GM10847 (cell line): Measurements from ENCODE around the gene CMTM1.

ENCODE experiments used
- POLR2A ChIP-seq: IDR thresholded peaks from 2 replicates; pipeline ENCODE4 v1.6.1; 2011; ENCODE audit not compliant: insufficient read length; ENCODE audit errors: extremely low read depth

The CMTM1 gene

DNA sequence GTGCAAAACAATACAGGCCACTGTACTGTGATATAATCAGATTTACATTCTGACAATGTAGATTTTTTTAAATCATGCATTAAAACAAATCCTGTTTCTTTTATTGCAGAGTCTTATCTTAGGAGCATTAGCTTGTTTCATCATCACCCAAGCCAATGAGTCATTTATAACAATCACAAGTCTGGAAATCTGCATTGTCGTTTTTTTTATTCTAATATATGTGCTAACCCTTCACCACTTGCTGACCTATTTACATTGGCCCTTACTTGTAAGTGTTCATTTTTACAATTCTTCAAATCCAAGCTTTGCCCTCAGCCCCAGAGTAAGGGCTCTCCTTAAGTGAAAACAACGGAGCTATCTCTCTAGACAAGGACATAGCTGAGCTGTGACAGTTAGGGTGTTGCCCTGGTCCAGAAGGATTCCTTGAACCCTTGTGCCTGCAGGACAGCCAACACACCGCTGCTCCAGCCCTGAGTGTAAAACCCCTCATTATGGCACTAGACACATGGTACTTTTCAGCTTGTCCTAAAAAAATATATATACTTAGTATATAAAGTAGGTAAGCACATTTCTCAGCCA lies 3.7 kb downstream of the CMTM1 start:
- TF ChIP-seq POLR2A = no peak

- no peak for TF ChIP-seq POLR2A
Observed at GRCh38 chr16:66572356-66572755, 6.1 kb downstream of the CMTM1 start.

GRCh38 chr16:66574081-66574480 lies 7.8 kb downstream of the CMTM1 start:
- TF ChIP-seq POLR2A = no peak

DNA sequence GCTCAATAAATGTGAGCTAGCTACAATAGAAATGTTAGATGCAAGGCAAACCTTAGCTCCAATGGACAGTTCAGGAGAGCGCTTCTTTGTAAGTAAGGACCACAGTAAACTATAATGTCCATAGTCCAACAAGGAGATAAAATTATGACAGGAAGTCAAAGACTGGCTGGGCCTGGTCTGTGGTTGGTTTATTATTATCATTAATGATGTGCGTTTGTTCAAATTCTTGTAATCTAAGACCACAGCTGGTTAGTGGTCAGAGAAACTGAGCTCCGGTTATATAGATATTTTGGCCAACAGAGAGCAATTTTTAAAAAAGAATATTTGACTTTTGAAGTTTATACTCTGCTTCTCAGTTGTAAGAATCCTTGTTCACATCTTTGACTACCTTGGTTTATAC lies 8.3 kb downstream of the CMTM1 start:
- TF ChIP-seq POLR2A = no peak

DNA sequence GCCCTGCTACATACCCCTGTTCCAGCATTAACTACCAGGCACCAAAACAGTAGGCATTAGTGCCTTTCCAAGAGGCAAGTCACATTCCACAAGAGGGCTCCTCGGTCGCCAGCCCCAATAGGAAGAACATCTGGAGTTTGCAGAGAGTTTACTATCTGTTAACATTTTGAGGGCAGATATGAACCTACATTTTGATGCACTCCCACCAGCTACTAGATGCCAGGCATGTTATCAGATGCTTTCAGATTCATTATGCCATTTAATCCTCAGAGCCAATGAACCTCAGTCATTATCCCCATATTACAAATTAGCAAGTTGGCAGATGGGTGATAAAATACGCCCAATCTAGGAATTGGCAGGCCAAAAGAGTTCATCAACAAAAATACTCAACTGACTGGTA lies 8.8 kb downstream of the CMTM1 start:
- TF ChIP-seq POLR2A = no peak

GRCh38 chr16:66576296-66576695 lies 10.1 kb downstream of the CMTM1 start:
- TF ChIP-seq POLR2A = no peak

DNA sequence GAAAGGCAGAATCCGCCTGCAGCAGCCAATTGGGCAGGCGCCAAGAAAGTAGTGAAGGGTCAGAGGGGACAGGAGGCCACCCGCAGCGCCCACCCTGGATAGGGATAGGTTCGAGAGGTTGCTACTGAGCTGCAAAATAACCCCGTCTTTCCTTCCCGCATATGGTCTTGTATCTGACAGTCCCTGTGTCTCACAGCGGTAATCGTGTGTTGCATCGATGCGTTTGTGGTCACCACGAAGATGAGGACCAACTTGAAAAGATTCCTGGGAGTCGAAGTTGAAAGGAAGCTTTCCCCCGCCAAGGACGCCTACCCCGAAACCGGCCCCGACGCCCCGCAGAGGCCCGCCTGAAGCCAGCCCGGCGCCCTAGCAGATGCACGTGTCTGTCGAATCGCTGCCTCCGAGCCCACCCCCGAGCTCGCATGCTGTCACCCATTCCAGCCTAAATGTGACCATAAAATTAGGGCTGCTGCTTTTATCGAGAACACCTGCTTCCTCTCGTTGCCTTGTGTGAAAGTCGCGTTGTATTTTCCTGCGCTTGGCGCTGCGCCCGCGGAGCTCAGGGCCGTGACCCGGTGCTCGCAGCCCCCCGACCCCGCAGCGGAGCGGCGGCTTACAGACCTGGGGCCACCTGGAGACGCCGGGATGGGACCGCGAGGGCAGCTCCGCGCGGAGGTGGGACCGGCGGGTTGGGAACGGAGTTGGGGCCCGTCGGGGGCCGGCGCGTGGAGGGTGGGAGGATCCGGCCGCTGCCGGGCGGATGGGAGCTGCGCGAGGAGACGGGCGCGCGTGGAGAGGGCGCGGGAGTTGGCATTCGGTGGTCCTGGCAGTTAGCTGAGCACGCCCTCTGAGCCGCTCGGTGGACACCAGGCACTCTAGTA lies 12.7 kb downstream of the CMTM1 start, which contains the start of gene CMTM2:
TSS of gene CMTM2 (plus strand) at position 813 of the 881 bp plus-strand sequence. CDS start 145 bp downstream, outside the sequence.
- no peak for TF ChIP-seq POLR2A

DNA sequence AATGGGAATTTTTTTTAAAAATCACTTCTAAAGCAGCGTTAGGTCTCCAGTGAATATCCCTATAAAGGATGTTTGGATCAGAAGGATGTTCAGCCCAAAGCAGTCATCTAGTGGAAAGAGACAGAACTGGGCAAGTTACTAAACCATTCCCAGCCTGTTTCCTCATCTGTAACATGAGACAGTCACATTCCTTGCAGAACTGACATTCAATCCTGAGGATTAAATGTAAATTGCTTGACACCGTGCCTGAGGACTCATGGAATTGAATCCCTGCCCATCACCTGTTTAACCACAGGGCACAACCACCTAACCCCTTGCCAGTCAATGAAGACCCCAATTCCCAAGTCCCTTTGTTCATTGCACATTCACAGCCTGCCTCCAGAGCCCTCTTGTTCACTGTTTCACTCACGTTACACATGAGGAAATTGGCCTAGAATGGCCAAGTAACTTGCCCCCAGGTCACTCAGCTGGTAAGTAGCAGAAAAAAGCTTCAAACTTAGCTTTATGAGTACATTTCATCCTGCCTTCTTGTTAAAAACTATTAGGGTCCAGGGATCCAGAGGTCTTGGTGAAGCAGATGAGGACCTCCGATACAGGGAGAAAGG lies 14.5 kb downstream of the CMTM1 start:
- no peak for TF ChIP-seq POLR2A

DNA sequence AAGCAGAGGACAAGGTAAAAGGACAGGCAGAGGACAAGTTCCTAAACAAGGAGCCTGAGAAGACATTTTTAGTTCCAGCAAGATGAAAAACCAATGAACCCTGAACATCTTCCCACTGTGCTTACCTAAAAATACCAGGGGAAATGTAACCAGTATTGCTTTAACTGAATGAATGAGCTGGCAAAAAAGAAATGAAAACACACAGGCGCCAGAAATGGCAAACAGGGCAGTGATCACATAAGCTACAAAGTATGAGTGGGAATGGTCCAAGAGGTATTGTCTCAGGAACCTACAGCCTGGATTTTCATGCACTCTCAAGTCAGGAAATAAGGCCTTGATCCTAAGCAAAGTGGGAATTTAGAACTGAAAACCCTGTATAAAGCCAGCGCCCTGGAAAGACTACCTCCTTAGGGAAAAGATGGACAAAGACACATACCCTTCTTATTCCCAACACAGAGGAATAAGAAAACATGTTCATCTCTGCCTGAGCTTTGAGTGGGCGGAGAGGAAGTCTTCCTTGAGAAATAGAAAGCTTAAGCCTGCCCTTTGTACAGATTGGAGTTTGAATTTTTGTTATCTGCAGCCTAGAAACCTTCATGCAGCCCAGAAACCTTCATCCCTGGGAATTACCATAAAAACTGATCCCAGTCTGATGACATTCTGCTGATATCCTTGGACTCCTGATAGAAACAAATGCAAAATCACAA lies 15.2 kb downstream of the CMTM1 start:
- TF ChIP-seq POLR2A = no peak

- TF ChIP-seq POLR2A = no peak
Observed at GRCh38 chr16:66585481-66586239, 19.4 kb downstream of the CMTM1 start.

DNA sequence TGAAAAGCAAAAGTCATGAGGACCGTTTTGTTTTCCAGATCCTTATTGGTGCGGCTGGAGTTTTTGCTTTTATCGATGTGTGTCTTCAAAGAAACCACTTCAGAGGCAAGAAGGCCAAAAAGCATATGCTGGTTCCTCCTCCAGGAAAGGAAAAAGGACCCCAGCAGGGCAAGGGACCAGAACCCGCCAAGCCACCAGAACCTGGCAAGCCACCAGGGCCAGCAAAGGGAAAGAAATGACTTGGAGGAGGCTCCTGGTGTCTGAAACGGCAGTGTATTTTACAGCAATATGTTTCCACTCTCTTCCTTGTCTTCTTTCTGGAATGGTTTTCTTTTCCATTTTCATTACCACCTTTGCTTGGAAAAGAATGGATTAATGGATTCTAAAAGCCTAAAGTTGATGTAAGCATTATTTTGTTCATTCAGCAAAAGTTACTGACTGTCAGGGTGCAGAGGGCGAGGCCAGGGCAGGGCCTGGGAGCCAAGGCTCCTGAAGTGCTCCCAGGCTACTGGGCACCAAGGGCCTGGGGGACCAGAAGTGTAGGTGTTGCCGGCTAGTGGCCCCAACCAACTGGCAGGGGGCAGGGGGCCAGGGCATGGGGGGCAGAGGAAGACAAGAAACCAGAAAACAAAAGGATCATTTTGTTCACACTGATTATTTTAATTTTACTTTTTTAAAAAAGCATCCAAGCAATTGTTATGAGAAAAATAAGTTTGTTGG lies 21.8 kb downstream of the CMTM1 start:
- no peak for TF ChIP-seq POLR2A

GRCh38 chr16:66588981-66589713 lies 22.9 kb downstream of the CMTM1 start:
- no peak for TF ChIP-seq POLR2A

- no peak for TF ChIP-seq POLR2A
Observed at GRCh38 chr16:66590322-66590721, 24.1 kb downstream of the CMTM1 start.
